ENCODE data around the gene IPO13.

The IPO13 gene

GRCh38 chr1:44015206-44015605 lies 68.5 kb downstream of the IPO13 start:
- Mint-ChIP-seq H3K4me1 (peaks cover 5% of the 10 kb centered on the region), H3K36me3 (no peaks in the 10 kb centered on the region), H3K27ac (no peak overlapping the region), H3K27me3 (no peaks in the 10 kb centered on the region), H3K9me3 (no peaks in the 10 kb centered on the region), H3K4me3 (no peak overlapping the region)
- CTCF ChIA-PET: interaction anchor here (2.5 kb wide), 1 partner anchor 10 kb away, joined by 17 read pairs; no protein-coding TSS in a partner anchor
- no peak for DNase-seq

DNA sequence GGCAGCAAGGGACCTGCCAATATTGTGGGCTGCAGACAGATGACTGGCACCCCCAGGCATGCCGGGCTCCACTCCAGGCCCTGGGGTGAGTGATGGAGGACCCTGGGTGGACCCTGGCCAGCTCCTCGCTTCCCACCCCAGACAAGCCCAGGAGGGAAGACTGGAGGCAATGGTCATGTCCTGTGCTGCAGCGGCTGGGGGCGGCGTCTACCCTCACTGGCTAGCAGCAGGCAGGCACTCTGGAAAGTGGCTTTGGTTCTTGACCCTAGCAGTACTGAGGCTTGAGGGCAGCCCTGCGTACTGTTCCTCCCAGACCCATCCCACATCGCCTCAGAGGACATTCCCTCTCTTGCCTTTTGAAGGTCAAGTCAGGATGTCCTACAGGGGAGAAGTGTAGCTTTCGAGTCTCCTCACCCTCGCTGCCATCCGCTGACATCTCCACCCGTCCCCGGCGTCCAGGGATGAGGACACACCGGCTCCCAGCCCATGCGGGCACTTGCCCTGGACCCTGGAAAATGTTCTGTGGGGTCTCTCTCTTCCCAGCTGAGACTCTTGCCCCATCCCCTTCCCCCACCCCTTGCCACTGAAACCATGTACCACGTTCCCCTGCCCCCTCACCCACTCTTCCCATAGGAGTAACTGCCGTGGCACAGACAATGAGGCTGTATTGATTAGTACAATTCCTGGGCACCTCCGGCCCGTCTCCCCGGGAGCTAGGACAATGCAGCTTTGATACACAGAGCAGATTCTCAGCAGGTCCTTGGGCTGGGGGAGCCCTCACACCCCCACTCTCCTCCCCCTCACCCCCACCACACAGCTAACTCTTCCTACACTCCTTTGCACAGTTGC lies 69.5 kb downstream of the IPO13 start:
- CTCF ChIA-PET: interaction anchor here (0.7 to 0.9 kb wide), 2 partner anchors 19 to 20 kb away, joined by 3 read pairs; no protein-coding TSS in a partner anchor
- no peak for DNase-seq
- no peaks in the 10 kb centered on the region for H3K9me3 Mint-ChIP-seq
- no peak overlapping the region for H3K4me3 Mint-ChIP-seq
- peaks cover 5% of the 10 kb centered on the region for H3K4me1 Mint-ChIP-seq
- H3K27ac Mint-ChIP-seq: no peak overlapping the region
- H3K27me3 Mint-ChIP-seq: no peaks in the 10 kb centered on the region
- H3K36me3 Mint-ChIP-seq: no peaks in the 10 kb centered on the region

- Mint-ChIP-seq H3K36me3 (no peaks in the 10 kb centered on the region), H3K9me3 (no peaks in the 10 kb centered on the region), H3K27ac (no peak overlapping the region), H3K27me3 (no peaks in the 10 kb centered on the region), H3K4me3 (no peak overlapping the region), H3K4me1 (peaks cover 5% of the 10 kb centered on the region)
- CTCF ChIA-PET: interaction anchor here (0.7 to 0.9 kb wide), 2 partner anchors 19 to 20 kb away, joined by 3 read pairs; no protein-coding TSS in a partner anchor
- DNase-seq: no peak
Measured at GRCh38 chr1:44016890-44017400, 70.2 kb downstream of the IPO13 start.
